Measurements from ENCODE around the gene VAV1. TPM values are rescaled to one million over a fixed set of nuclear protein-coding genes. Genes with fewer than 3 reads are reported as not detected.

The VAV1 gene
- total and polyA plus RNA-seq, 2 of the 13 experiments (the other 11 are each of a cell fraction or from before 2014, with no cell fraction given), result not detected

DNA sequence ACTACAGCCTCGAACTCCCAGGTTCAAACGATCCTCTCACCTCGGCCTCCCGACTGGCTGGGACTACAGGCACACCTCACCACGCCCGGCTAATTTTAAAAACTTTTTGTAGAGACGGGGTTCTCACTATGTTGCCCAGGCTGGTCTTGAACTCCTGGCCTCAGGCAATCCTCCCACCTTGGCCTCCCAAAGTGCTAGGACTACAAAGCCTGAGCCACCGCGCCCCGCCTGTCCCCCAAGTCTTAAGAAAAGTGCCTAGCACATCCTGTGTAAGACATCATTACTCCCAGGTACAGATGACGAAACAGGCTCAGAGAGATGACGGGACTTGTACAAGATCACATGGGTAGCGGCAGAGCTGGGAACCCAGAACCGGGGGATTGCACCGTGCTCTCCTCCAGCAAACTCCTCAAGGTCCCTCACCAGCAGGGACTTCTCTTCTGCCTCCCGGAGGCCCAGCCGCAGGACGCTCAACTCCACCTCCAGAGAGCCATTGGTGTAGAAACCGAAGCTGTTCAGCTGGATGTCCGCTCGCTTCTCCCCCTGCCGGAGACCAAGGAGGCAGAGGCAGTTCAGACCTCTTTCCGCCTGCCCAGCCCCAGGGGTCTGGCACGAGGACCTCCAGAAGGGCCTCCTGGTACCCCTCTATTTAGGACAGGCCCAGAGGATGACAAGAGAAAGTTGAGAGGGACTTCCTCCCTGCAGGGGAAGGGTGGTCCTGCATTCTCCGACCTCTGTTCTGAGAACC is 36.2 kb upstream of the VAV1 start (continued):
- TF ChIP-seq PHB2 (IDR thresholded peaks at IDR 0.05; ENCODE audit: partially characterized antibody) (no peak), ZNF678 (CRISPR knock-in tag; IDR thresholded peaks at IDR 0.05) (no peak), BCL6 (CRISPR knock-in tag; IDR thresholded peaks at IDR 0.05) (no peak), ZNF234 (CRISPR knock-in tag; conservative IDR thresholded peaks at IDR 0.05) (no peak), CC2D1A (CRISPR knock-in tag; IDR thresholded peaks at IDR 0.05) (no peak), ZBTB7B (CRISPR knock-in tag; IDR thresholded peaks at IDR 0.05) (no peak), NFYC (CRISPR knock-in tag; IDR thresholded peaks at IDR 0.05) (no peak), MZF1 (CRISPR knock-in tag; IDR thresholded peaks at IDR 0.05; ENCODE audit: borderline replicate concordance) (no peak), SMAD1 (CRISPR knock-in tag; IDR thresholded peaks at IDR 0.05; ENCODE audit: borderline replicate concordance, low read depth) (no peak), PPARG (CRISPR knock-in tag; conservative IDR thresholded peaks at IDR 0.05) (peak; percentile 25; the same call in 1 of the 2 replicates), EZH2 (conservative IDR thresholded peaks at IDR 0.05; ENCODE audit: low read depth, low read length) (no peak), HOXA7 (CRISPR knock-in tag; IDR thresholded peaks at IDR 0.05) (no peak), GATAD2A (CRISPR knock-in tag; IDR thresholded peaks at IDR 0.05) (peak; percentile 64), ZNF841 (CRISPR knock-in tag; IDR thresholded peaks at IDR 0.05; ENCODE audit: borderline replicate concordance) (no peak), CBX5 (CRISPR knock-in tag; IDR thresholded peaks at IDR 0.05; ENCODE audit: borderline replicate concordance) (no peak)
- TF ChIP-seq, protein P1, sequence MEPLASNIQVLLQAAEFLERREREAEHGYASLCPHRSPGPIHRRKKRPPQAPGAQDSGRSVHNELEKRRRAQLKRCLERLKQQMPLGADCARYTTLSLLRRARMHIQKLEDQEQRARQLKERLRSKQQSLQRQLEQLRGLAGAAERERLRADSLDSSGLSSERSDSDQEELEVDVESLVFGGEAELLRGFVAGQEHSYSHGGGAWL (CRISPR knock-in tag; IDR thresholded peaks at IDR 0.05), result no peak
- TF ChIP-seq, protein P2, sequence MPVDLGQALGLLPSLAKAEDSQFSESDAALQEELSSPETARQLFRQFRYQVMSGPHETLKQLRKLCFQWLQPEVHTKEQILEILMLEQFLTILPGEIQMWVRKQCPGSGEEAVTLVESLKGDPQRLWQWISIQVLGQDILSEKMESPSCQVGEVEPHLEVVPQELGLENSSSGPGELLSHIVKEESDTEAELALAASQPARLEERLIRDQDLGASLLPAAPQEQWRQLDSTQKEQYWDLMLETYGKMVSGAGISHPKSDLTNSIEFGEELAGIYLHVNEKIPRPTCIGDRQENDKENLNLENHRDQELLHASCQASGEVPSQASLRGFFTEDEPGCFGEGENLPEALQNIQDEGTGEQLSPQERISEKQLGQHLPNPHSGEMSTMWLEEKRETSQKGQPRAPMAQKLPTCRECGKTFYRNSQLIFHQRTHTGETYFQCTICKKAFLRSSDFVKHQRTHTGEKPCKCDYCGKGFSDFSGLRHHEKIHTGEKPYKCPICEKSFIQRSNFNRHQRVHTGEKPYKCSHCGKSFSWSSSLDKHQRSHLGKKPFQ (CRISPR knock-in tag; IDR thresholded peaks at IDR 0.05; ENCODE audit: insufficient replicate concordance), result no peak
- TF ChIP-seq, protein P3, sequence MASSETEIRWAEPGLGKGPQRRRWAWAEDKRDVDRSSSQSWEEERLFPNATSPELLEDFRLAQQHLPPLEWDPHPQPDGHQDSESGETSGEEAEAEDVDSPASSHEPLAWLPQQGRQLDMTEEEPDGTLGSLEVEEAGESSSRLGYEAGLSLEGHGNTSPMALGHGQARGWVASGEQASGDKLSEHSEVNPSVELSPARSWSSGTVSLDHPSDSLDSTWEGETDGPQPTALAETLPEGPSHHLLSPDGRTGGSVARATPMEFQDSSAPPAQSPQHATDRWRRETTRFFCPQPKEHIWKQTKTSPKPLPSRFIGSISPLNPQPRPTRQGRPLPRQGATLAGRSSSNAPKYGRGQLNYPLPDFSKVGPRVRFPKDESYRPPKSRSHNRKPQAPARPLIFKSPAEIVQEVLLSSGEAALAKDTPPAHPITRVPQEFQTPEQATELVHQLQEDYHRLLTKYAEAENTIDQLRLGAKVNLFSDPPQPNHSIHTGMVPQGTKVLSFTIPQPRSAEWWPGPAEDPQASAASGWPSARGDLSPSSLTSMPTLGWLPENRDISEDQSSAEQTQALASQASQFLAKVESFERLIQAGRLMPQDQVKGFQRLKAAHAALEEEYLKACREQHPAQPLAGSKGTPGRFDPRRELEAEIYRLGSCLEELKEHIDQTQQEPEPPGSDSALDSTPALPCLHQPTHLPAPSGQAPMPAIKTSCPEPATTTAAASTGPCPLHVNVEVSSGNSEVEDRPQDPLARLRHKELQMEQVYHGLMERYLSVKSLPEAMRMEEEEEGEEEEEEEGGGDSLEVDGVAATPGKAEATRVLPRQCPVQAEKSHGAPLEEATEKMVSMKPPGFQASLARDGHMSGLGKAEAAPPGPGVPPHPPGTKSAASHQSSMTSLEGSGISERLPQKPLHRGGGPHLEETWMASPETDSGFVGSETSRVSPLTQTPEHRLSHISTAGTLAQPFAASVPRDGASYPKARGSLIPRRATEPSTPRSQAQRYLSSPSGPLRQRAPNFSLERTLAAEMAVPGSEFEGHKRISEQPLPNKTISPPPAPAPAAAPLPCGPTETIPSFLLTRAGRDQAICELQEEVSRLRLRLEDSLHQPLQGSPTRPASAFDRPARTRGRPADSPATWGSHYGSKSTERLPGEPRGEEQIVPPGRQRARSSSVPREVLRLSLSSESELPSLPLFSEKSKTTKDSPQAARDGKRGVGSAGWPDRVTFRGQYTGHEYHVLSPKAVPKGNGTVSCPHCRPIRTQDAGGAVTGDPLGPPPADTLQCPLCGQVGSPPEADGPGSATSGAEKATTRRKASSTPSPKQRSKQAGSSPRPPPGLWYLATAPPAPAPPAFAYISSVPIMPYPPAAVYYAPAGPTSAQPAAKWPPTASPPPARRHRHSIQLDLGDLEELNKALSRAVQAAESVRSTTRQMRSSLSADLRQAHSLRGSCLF (CRISPR knock-in tag; IDR thresholded peaks at IDR 0.05; ENCODE audit: borderline replicate concordance), result no peak
- TF ChIP-seq, protein P4, sequence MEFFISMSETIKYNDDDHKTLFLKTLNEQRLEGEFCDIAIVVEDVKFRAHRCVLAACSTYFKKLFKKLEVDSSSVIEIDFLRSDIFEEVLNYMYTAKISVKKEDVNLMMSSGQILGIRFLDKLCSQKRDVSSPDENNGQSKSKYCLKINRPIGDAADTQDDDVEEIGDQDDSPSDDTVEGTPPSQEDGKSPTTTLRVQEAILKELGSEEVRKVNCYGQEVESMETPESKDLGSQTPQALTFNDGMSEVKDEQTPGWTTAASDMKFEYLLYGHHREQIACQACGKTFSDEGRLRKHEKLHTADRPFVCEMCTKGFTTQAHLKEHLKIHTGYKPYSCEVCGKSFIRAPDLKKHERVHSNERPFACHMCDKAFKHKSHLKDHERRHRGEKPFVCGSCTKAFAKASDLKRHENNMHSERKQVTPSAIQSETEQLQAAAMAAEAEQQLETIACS (CRISPR knock-in tag; IDR thresholded peaks at IDR 0.05), result no peak
- TF ChIP-seq, protein P5, sequence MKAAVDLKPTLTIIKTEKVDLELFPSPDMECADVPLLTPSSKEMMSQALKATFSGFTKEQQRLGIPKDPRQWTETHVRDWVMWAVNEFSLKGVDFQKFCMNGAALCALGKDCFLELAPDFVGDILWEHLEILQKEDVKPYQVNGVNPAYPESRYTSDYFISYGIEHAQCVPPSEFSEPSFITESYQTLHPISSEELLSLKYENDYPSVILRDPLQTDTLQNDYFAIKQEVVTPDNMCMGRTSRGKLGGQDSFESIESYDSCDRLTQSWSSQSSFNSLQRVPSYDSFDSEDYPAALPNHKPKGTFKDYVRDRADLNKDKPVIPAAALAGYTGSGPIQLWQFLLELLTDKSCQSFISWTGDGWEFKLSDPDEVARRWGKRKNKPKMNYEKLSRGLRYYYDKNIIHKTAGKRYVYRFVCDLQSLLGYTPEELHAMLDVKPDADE (CRISPR knock-in tag; IDR thresholded peaks at IDR 0.05), result no peak
- TF ChIP-seq, protein P6, sequence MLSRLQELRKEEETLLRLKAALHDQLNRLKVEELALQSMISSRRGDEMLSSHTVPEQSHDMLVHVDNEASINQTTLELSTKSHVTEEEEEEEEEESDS (CRISPR knock-in tag; IDR thresholded peaks at IDR 0.05; ENCODE audit: borderline replicate concordance), result no peak
